HUDEP-2 (cell line): ENCODE measurements around the gene HNRNPUL1.
"Not testable (repeated sequence)": the region's sequence is repeated elsewhere in the genome, so short reads cannot be mapped to it uniquely, and the experiment has no call there.

Source experiments
- DNase-seq, 76 experiments: peaks; one replicate each; lab custom pipeline; 2025; ENCODE audit not compliant: unreplicated experiment in 76 of 76; lab: John Stamatoyannopoulos, UW

HNRNPUL1 gene

GRCh38 chr19:41273076-41273475 is 8.9 kb downstream of the HNRNPUL1 start:
- no peak for DNase-seq

GRCh38 chr19:41274802-41275201 is 10.6 kb downstream of the HNRNPUL1 start:
- no peak for DNase-seq

- no peak for DNase-seq
These were observed 12.1 kb downstream of the HNRNPUL1 start for GRCh38 chr19:41276231-41276630.

GRCh38 chr19:41278478-41278877 is 14.3 kb downstream of the HNRNPUL1 start:
- DNase-seq, result no peak

- no peak for DNase-seq
These were observed 24.7 kb downstream of the HNRNPUL1 start for GRCh38 chr19:41288673-41289530.

GRCh38 chr19:41289814-41290213 is 25.6 kb downstream of the HNRNPUL1 start:
- DNase-seq, result not testable (repeated sequence)

GRCh38 chr19:41294393-41294792 is 30.2 kb downstream of the HNRNPUL1 start:
- no peak for DNase-seq

- DNase-seq, result no peak
These were observed 31.3 kb downstream of the HNRNPUL1 start for GRCh38 chr19:41295499-41295898.

GRCh38 chr19:41296433-41296871 is 32.3 kb downstream of the HNRNPUL1 start:
- DNase-seq, result no peak

GRCh38 chr19:41297628-41298347 is 33.6 kb downstream of the HNRNPUL1 start:
- DNase-seq, result no peak

GRCh38 chr19:41298348-41298964 is 34.3 kb downstream of the HNRNPUL1 start:
- no peak for DNase-seq

GRCh38 chr19:41299046-41299754 is 35.0 kb downstream of the HNRNPUL1 start:
- DNase-seq, result no peak

- DNase-seq, result no peak
These were observed 35.5 kb downstream of the HNRNPUL1 start for GRCh38 chr19:41299755-41300089.

- no peak for DNase-seq
These were observed 36.4 kb downstream of the HNRNPUL1 start for GRCh38 chr19:41300555-41300954.

- no peak for DNase-seq
These were observed 38.6 kb downstream of the HNRNPUL1 start for GRCh38 chr19:41302624-41303351.

GRCh38 chr19:41303954-41304353 is 39.8 kb downstream of the HNRNPUL1 start:
- DNase-seq, result no peak

GRCh38 chr19:41304706-41305483 is 40.7 kb downstream of the HNRNPUL1 start:
- no peak for DNase-seq

GRCh38 chr19:41305927-41306793 is 42.0 kb downstream of the HNRNPUL1 start:
- DNase-seq, result no peak
